ENCODE measurements around the gene SORCS2. TPM values are rescaled to one million over a fixed set of nuclear protein-coding genes. Genes with fewer than 3 reads are reported as not detected.

The SORCS2 gene
- total and polyA plus RNA-seq, 2 donors (not counting 1 experiment from before 2014, with no cell fraction given): not detected

- Histone ChIP-seq H4K20me1 (ENCODE audit: control insufficient read depth, insufficient read depth, low read length, poor library complexity, severe bottlenecking) (no peaks in the 10 kb centered on the region), H3K36me3 (replicated peaks in 1 of 2; ENCODE audit: control extremely low read depth in 1 of 2, control insufficient read depth in 1 of 2, extremely low read depth in 1 of 2, insufficient read depth in 2 of 2, low read length in 1 of 2) (no peaks in the 10 kb centered on the region), H3K79me2 (ENCODE audit: control insufficient read depth, insufficient read depth, low read length) (no peaks in the 10 kb centered on the region), H2AFZ (ENCODE audit: insufficient read depth, low read depth, low read length, poor library complexity, severe bottlenecking) (no peak overlapping the region), H3K9me3 (ENCODE audit: control extremely low read depth in 1 of 3, control insufficient read depth in 2 of 3, insufficient read depth in 1 of 3, low read length in 2 of 3) (peaks cover 0 to 63% (median 0%) of the 10 kb centered on the region in 3 donors), H3K4me1 (ENCODE audit: control insufficient read depth in 2 of 2, insufficient read depth in 2 of 2, low read length in 2 of 2) (no peaks in the 10 kb centered on the region), H3K27me3 (replicated peaks in 1 of 4; ENCODE audit: control extremely low read depth in 1 of 4, control insufficient read depth in 3 of 4, insufficient read depth in 4 of 4, low read length in 3 of 4) (no peaks in the 10 kb centered on the region), H3K27ac (ENCODE audit: low read length in 2 of 2) (no peak overlapping the region), H3K4me2 (replicated peaks; ENCODE audit: low read depth, low read length, poor library complexity, severe bottlenecking) (no peak overlapping the region), H3K9ac (ENCODE audit: low read length) (no peak overlapping the region), H3K4me3 (ENCODE audit: control extremely low read depth in 1 of 5, extremely low read depth in 1 of 5, insufficient read depth in 1 of 5, low read depth in 2 of 5, low read length in 4 of 5) (no peak overlapping the region)
- H3K27me3 Mint-ChIP-seq: no peaks in the 10 kb centered on the region
- CTCF ChIA-PET: no interaction called here
- H3K9me3 Mint-ChIP-seq (ENCODE audit: insufficient read depth): no peaks in the 10 kb centered on the region
- WGBS (ENCODE audit: insufficient coverage): 92% methylated on average over 4 of the region's 8 CpGs
- no peaks in the 10 kb centered on the region for H3K4me1 Mint-ChIP-seq
- intact Hi-C loops (cut with micrococcal nuclease): no loop called here
- ATAC-seq (ENCODE audit: low read depth) (no peak), DNase-seq (no peak)
- no peak overlapping the region for H3K27ac Mint-ChIP-seq
- TF ChIP-seq EZH2 (IDR thresholded peaks at IDR 0.05; ENCODE audit: borderline replicate concordance, insufficient read depth, low read depth, low read length, poor library complexity, severe bottlenecking) (no peak), CTCF (IDR thresholded peaks at IDR 0.05) (no peak)
- no peak overlapping the region for H3K4me3 Mint-ChIP-seq
- POLR2A ChIA-PET: no interaction called here
These were observed 345.6 kb downstream of the SORCS2 start for GRCh38 chr4:7537853-7538400.

- no peaks in the 10 kb centered on the region for H3K79me2 ChIP-seq (ENCODE audit: control insufficient read depth, insufficient read depth, low read length)
- Mint-ChIP-seq H3K27ac (no peak overlapping the region), H3K27me3 (no peaks in the 10 kb centered on the region), H3K4me1 (no peaks in the 10 kb centered on the region), H3K9me3 (ENCODE audit: insufficient read depth) (no peaks in the 10 kb centered on the region), H3K4me3 (no peak overlapping the region)
- no peak overlapping the region for H2AFZ ChIP-seq (ENCODE audit: insufficient read depth, low read depth, low read length, poor library complexity, severe bottlenecking)
- no peaks in the 10 kb centered on the region for H4K20me1 ChIP-seq (ENCODE audit: control insufficient read depth, insufficient read depth, low read length, poor library complexity, severe bottlenecking)
- no peak overlapping the region for H3K4me2 ChIP-seq (replicated peaks; ENCODE audit: low read depth, low read length, poor library complexity, severe bottlenecking)
- 79% methylated on average over 6 of the region's 8 CpGs for WGBS (ENCODE audit: insufficient coverage)
- TF ChIP-seq EZH2 (IDR thresholded peaks at IDR 0.05; ENCODE audit: borderline replicate concordance, insufficient read depth, low read depth, low read length, poor library complexity, severe bottlenecking) (no peak), CTCF (IDR thresholded peaks at IDR 0.05) (no peak)
- H3K4me3 ChIP-seq (ENCODE audit: control extremely low read depth in 1 of 5, extremely low read depth in 1 of 5, insufficient read depth in 1 of 5, low read depth in 2 of 5, low read length in 4 of 5): no peak overlapping the region
- H3K36me3 ChIP-seq (replicated peaks in 1 of 2; ENCODE audit: control extremely low read depth in 1 of 2, control insufficient read depth in 1 of 2, extremely low read depth in 1 of 2, insufficient read depth in 2 of 2, low read length in 1 of 2): no peaks in the 10 kb centered on the region
- intact Hi-C loops (cut with micrococcal nuclease): no loop called here
- H3K4me1 ChIP-seq (ENCODE audit: control insufficient read depth in 2 of 2, insufficient read depth in 2 of 2, low read length in 2 of 2): no peaks in the 10 kb centered on the region
- POLR2A ChIA-PET: no interaction called here
- H3K9me3 ChIP-seq (ENCODE audit: control extremely low read depth in 1 of 3, control insufficient read depth in 2 of 3, insufficient read depth in 1 of 3, low read length in 2 of 3): peaks cover 0 to 58% (median 0%) of the 10 kb centered on the region in 3 donors
- ATAC-seq (ENCODE audit: low read depth) (no peak), DNase-seq (no peak)
- CTCF ChIA-PET: no interaction called here
- no peaks in the 10 kb centered on the region for H3K27me3 ChIP-seq (replicated peaks in 1 of 4; ENCODE audit: control extremely low read depth in 1 of 4, control insufficient read depth in 3 of 4, insufficient read depth in 4 of 4, low read length in 3 of 4)
- no peak overlapping the region for H3K27ac ChIP-seq (ENCODE audit: low read length in 2 of 2)
- no peak overlapping the region for H3K9ac ChIP-seq (ENCODE audit: low read length)
These were observed 346.2 kb downstream of the SORCS2 start for GRCh38 chr4:7538518-7538917.
